ENCODE measurements around the gene PIP5K1C. TPM values are rescaled to one million over a fixed set of nuclear protein-coding genes. Genes with fewer than 3 reads are reported as not detected.

The PIP5K1C gene
- total and polyA plus RNA-seq, 9 of the 15 experiments (the other 6 are each of a cell fraction or from before 2014, with no cell fraction given), result 0.38 to 22.1 (median 4.1) TPM

DNA sequence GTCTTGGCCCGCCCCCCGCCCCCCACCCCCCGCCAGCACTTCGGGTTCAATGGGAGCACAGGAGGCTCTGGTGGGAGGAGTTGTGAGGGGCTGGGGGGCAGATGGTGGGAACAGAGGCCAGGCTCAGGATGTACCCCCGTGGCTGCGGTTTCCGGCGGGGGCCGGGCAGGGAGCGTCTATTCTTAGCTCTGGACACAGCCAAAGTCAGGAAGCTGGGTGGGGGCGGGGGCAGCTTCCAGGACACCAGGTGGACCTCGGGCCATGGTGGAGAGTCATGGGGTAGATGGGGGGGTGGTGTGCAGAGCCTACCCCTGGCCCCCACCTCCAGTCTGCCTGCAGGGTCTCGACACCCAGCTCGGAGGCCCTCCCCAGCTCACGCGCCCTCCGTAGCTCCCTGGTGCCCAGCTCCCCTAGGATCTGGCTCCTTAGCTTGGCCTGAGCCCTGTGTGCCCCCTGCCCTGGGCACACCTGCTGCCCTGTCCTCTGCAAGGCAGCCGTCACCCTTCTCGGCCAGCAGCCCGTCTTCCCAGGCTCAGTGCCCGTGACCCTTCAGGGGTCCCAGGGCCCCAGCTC is 91.4 kb downstream of the PIP5K1C start (continued):
- TF ChIP-seq, protein P1, sequence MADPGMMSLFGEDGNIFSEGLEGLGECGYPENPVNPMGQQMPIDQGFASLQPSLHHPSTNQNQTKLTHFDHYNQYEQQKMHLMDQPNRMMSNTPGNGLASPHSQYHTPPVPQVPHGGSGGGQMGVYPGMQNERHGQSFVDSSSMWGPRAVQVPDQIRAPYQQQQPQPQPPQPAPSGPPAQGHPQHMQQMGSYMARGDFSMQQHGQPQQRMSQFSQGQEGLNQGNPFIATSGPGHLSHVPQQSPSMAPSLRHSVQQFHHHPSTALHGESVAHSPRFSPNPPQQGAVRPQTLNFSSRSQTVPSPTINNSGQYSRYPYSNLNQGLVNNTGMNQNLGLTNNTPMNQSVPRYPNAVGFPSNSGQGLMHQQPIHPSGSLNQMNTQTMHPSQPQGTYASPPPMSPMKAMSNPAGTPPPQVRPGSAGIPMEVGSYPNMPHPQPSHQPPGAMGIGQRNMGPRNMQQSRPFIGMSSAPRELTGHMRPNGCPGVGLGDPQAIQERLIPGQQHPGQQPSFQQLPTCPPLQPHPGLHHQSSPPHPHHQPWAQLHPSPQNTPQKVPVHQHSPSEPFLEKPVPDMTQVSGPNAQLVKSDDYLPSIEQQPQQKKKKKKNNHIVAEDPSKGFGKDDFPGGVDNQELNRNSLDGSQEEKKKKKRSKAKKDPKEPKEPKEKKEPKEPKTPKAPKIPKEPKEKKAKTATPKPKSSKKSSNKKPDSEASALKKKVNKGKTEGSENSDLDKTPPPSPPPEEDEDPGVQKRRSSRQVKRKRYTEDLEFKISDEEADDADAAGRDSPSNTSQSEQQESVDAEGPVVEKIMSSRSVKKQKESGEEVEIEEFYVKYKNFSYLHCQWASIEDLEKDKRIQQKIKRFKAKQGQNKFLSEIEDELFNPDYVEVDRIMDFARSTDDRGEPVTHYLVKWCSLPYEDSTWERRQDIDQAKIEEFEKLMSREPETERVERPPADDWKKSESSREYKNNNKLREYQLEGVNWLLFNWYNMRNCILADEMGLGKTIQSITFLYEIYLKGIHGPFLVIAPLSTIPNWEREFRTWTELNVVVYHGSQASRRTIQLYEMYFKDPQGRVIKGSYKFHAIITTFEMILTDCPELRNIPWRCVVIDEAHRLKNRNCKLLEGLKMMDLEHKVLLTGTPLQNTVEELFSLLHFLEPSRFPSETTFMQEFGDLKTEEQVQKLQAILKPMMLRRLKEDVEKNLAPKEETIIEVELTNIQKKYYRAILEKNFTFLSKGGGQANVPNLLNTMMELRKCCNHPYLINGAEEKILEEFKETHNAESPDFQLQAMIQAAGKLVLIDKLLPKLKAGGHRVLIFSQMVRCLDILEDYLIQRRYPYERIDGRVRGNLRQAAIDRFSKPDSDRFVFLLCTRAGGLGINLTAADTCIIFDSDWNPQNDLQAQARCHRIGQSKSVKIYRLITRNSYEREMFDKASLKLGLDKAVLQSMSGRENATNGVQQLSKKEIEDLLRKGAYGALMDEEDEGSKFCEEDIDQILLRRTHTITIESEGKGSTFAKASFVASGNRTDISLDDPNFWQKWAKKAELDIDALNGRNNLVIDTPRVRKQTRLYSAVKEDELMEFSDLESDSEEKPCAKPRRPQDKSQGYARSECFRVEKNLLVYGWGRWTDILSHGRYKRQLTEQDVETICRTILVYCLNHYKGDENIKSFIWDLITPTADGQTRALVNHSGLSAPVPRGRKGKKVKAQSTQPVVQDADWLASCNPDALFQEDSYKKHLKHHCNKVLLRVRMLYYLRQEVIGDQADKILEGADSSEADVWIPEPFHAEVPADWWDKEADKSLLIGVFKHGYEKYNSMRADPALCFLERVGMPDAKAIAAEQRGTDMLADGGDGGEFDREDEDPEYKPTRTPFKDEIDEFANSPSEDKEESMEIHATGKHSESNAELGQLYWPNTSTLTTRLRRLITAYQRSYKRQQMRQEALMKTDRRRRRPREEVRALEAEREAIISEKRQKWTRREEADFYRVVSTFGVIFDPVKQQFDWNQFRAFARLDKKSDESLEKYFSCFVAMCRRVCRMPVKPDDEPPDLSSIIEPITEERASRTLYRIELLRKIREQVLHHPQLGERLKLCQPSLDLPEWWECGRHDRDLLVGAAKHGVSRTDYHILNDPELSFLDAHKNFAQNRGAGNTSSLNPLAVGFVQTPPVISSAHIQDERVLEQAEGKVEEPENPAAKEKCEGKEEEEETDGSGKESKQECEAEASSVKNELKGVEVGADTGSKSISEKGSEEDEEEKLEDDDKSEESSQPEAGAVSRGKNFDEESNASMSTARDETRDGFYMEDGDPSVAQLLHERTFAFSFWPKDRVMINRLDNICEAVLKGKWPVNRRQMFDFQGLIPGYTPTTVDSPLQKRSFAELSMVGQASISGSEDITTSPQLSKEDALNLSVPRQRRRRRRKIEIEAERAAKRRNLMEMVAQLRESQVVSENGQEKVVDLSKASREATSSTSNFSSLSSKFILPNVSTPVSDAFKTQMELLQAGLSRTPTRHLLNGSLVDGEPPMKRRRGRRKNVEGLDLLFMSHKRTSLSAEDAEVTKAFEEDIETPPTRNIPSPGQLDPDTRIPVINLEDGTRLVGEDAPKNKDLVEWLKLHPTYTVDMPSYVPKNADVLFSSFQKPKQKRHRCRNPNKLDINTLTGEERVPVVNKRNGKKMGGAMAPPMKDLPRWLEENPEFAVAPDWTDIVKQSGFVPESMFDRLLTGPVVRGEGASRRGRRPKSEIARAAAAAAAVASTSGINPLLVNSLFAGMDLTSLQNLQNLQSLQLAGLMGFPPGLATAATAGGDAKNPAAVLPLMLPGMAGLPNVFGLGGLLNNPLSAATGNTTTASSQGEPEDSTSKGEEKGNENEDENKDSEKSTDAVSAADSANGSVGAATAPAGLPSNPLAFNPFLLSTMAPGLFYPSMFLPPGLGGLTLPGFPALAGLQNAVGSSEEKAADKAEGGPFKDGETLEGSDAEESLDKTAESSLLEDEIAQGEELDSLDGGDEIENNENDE (IDR thresholded peaks at IDR 0.05; ENCODE audit: low read depth, low read length), result no peak
- TF ChIP-seq, protein P2, sequence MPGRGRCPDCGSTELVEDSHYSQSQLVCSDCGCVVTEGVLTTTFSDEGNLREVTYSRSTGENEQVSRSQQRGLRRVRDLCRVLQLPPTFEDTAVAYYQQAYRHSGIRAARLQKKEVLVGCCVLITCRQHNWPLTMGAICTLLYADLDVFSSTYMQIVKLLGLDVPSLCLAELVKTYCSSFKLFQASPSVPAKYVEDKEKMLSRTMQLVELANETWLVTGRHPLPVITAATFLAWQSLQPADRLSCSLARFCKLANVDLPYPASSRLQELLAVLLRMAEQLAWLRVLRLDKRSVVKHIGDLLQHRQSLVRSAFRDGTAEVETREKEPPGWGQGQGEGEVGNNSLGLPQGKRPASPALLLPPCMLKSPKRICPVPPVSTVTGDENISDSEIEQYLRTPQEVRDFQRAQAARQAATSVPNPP (IDR thresholded peaks at IDR 0.05; ENCODE audit: borderline replicate concordance, insufficient read depth, insufficient read length), result no peak
- no peak for TF ChIP-seq ZEB2 (IDR thresholded peaks at IDR 0.05)
- TF ChIP-seq ZFP36 (IDR thresholded peaks at IDR 0.05; ENCODE audit: low read depth, low read length, partially characterized antibody), result peak; percentile 74
- no peak for TF ChIP-seq SMAD2 (IDR thresholded peaks at IDR 0.05; ENCODE audit: low read depth, low read length)
- TF ChIP-seq, protein P3, sequence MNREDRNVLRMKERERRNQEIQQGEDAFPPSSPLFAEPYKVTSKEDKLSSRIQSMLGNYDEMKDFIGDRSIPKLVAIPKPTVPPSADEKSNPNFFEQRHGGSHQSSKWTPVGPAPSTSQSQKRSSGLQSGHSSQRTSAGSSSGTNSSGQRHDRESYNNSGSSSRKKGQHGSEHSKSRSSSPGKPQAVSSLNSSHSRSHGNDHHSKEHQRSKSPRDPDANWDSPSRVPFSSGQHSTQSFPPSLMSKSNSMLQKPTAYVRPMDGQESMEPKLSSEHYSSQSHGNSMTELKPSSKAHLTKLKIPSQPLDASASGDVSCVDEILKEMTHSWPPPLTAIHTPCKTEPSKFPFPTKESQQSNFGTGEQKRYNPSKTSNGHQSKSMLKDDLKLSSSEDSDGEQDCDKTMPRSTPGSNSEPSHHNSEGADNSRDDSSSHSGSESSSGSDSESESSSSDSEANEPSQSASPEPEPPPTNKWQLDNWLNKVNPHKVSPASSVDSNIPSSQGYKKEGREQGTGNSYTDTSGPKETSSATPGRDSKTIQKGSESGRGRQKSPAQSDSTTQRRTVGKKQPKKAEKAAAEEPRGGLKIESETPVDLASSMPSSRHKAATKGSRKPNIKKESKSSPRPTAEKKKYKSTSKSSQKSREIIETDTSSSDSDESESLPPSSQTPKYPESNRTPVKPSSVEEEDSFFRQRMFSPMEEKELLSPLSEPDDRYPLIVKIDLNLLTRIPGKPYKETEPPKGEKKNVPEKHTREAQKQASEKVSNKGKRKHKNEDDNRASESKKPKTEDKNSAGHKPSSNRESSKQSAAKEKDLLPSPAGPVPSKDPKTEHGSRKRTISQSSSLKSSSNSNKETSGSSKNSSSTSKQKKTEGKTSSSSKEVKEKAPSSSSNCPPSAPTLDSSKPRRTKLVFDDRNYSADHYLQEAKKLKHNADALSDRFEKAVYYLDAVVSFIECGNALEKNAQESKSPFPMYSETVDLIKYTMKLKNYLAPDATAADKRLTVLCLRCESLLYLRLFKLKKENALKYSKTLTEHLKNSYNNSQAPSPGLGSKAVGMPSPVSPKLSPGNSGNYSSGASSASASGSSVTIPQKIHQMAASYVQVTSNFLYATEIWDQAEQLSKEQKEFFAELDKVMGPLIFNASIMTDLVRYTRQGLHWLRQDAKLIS (CRISPR knock-in tag; IDR thresholded peaks at IDR 0.05), result no peak
- no peak for TF ChIP-seq ZNF695 (CRISPR knock-in tag; IDR thresholded peaks at IDR 0.05)
- no peak for TF ChIP-seq ATF7 (IDR thresholded peaks at IDR 0.05)
- TF ChIP-seq NR4A1 (CRISPR knock-in tag; IDR thresholded peaks at IDR 0.05), result no peak
- peak; percentile 69 for TF ChIP-seq NR4A1 (tag; IDR thresholded peaks at IDR 0.05)
- TF ChIP-seq ZNF165 (CRISPR knock-in tag; IDR thresholded peaks at IDR 0.05; ENCODE audit: borderline replicate concordance), result no peak
